Hepatocyte (in vitro differentiated cells): ENCODE data around the gene HDAC8.

Source experiments
- EZH2 ChIP-seq: fragments of 200-600 bp; sonication (generic); IDR thresholded peaks from 2 replicates; pipeline ENCODE4 v1.6.1; 2016; ENCODE audit warnings: antibody characterized with exemption, mild to moderate bottlenecking, borderline replicate concordance
- EZH2phosphoT487 ChIP-seq: fragments of 200-600 bp; sonication (generic); IDR thresholded peaks from one replicate; pipeline ENCODE4 v1.6.1; 2018; ENCODE audit warnings: antibody characterized with exemption, mild to moderate bottlenecking, low read depth, moderate library complexity; ENCODE audit not compliant: unreplicated experiment, severe bottlenecking

DNA sequence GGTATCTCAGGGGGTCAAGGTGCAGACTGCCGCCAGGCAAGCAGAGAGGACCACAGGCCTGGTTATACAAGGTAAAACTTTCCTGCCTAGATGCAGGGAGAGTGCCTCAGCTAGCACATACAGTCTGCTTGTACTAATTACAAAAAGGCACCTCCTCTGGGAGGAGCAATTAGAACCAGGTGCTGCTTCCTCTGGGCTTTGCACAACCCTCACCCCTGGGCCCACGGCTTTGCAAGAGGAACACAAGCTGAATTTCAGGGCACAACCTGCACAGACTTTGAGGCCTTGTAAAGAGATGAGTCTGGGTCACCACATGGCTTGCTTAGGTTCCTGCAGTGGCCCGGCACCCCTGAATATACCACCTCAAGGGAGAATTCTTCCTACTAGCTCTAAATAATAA, 257.8 kb downstream of the HDAC8 start:
- no peak for TF ChIP-seq EZH2
- TF ChIP-seq EZH2phosphoT487 = no peak
